ENCODE data around the gene BTBD19.
"Not testable (repeated sequence)": the region's sequence is repeated elsewhere in the genome, so short reads cannot be mapped to it uniquely, and the experiment has no call there.

BTBD19 gene

GRCh38 chr1:44828003-44828651, 19.8 kb downstream of the BTBD19 start:
- no peak for DNase-seq (ENCODE audit: low read depth)

DNA sequence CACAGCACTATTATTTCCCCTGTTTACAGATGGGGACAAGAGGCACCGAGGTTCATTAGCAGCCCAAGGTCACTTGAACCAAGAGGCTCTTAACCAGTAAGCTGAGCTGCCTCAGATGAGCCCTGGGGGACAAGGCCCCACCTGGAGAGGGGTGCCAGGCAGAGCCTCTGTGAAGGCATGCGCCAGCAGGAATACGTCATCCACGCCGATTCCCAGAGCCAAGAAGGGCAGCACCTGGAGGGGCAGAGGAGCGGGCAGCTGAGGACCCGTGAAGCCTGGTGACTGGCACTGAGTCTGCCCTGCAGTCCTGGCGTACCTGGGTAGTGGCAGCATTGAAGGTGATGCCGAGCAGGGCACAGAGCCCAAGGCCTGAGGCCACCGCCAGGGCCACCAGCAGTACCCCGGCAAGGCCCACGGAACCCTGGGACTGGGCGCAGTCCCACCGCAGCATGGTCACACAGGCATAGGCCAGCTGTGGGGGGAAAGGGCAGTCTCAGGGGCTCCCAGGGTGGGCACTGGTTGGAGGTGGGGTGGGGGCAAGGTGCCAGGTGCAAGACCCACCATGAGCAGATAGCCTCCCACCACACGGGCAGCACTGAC, 20.6 kb downstream of the BTBD19 start:
- no peak for DNase-seq (ENCODE audit: low read depth)

- DNase-seq (ENCODE audit: low read depth): no peak
Observed at GRCh38 chr1:44829506-44830384, 21.4 kb downstream of the BTBD19 start.

- DNase-seq (ENCODE audit: low read depth): no peak
Observed at GRCh38 chr1:44830900-44831304, 22.6 kb downstream of the BTBD19 start.

DNA sequence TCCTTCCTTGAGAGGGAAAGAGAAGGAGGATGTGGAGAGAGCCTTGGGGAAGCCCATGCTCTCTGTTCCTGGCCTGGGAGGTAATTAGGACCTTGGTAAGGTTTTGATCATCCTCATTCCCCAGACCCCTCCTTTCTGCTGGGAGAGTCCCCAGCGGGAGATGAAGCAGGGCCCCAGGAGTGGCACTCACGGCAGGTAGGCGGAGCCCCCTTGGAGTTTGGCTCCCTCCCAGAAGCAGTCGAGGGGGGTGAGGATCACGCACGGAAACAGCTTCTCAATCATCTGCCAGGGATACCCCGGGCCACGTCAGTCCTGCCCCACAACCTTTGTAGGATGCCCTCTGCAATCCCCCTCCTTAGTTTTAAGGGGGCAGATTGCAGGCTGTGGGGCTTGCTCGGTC, 23.2 kb downstream of the BTBD19 start:
- no peak for DNase-seq (ENCODE audit: low read depth)

- DNase-seq (ENCODE audit: low read depth): no peak
Observed at GRCh38 chr1:44832056-44832705, 23.9 kb downstream of the BTBD19 start.

DNA sequence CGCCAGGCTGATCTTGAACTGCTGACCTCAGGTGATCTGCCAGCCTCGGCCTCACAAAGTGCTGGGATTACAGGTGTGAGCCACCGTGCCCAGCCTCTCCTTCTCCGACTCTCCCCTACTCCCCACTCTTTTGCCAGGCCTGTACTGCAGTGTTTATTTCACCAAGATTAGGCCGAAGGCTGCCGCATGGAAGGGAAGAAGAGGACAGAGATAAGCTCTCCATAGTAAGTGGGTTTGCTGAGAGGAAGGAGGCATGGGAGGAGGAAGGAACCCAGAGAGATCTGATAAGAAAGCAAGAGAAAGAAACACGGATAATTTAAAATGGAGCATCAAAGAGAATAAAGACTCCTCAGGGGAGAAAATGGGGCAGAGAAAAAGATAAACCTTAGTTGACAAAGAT, 26.0 kb downstream of the BTBD19 start:
- DNase-seq (ENCODE audit: low read depth): no peak

DNA sequence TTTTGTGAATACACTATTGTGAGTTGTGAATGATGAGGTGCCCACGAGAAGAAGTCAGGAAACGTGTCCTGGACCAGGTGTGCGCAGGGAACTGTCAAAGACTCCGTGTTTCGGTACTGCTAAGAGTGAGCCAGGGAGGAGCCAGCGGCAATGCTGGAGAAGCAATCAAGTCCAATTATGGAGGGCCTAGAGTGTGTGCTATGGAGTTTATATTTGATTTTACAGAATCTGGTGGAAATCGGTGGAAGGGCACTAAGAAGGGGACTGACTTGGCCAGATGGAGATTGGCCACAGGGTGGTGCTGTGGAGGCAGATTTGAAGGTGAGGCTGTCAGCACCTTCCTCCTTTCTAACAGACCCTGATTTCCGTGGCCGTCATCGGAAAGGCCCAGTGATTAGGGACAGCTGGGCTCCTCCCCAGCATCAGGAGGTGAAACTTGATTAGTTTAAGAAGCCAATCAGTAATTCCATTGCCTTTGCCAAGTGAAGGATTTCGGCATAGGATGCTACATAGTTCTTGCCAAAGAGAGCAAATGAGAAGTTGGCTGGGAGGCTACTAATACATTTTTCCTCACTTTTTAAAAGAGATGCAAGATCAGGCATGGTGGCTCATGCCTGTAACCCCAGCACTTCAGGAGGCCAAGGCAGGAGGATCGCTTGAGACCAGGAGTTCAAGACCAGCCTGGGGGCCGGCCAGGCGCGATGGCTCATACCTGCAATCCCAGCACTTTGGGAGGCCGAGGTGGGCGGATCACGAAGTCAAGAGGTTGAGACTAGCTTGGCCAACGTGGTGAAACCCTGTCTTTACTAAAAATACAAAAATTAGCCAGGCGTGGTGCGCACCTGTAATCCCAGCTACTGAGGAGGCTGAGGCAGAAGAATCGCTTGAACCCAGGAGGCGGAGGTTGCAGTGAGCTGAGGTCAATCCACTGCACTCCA, 27.7 kb downstream of the BTBD19 start:
- DNase-seq (ENCODE audit: low read depth): peak; percentile 86

GRCh38 chr1:44838294-44838693, 30.0 kb downstream of the BTBD19 start:
- not testable (repeated sequence) for DNase-seq (ENCODE audit: low read depth)

DNA sequence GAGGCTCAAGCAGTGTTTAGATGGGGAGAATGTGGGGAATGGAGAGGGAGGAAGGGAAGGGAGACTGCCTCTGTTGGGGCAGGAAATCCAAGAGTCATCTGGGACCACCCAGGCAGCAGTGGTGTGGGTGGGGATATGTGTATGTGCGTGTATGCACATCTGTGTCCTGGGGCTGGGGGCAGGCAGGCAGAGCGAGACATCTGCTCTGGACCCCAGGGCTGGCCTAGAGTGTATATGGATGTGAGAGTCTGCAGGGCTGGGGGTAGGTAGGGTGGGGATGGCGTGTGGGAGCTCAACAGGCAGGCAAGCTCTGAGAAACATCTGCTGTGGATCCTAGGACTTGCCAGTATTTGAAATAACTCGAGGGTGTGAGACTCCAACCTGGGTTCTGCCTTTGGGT, 31.3 kb downstream of the BTBD19 start:
- no peak for DNase-seq (ENCODE audit: low read depth)

GRCh38 chr1:44842486-44842861, 34.2 kb downstream of the BTBD19 start:
- DNase-seq (ENCODE audit: low read depth): no peak

GRCh38 chr1:44842862-44843655, 34.7 kb downstream of the BTBD19 start, which contains the start of gene PTCH2:
Gene PTCH2, minus strand, starts transcription at chr1:44843253. Its CDS starts 321 bp downstream, at chr1:44842932.
- DNase-seq (ENCODE audit: low read depth): no peak

GRCh38 chr1:44846985-44847384, 38.7 kb downstream of the BTBD19 start:
- no peak for DNase-seq (ENCODE audit: low read depth)

DNA sequence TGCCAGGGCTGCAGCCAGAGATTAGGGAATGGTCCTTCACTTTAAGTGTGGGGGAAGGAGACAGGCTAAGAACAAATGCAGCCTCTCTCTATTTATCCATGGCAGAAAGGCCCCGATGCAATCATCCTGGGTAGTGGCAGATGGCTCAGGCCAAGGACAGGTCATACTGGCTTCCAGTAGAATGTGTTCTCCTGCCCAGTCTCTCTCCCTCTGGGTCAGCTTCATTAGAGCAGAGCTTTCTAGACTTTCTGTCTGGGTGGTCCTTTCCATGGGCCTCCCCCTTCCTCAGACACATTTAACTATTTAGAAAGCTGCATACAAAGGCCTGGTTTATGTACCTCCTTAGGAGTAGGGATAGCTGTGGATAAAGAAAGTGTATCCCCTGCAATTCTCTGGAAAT, 39.5 kb downstream of the BTBD19 start:
- no peak for DNase-seq (ENCODE audit: low read depth)

- no peak for DNase-seq (ENCODE audit: low read depth)
Observed at GRCh38 chr1:44848456-44849181, 40.3 kb downstream of the BTBD19 start.

GRCh38 chr1:44849575-44850132, 41.3 kb downstream of the BTBD19 start:
- DNase-seq (ENCODE audit: low read depth): no peak

DNA sequence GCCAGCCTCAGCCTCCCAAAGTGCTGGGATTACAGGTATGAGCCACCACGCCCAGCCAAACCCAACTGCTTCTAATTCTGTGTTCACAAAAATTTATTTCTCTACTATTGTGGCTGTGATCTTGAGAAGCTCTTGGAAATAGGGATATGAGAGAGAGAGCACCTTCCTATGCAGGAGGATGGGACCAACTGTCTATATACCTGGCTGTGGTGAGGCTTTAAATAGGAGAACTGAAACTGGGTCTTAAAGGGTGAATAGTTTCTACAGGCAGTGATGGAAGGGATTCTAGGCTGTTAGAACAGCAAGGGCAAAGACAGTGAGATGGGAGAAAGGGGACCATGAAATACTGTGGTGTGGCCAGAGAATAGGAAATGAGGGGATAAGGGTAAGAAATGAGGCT, 43.0 kb downstream of the BTBD19 start:
- no peak for DNase-seq (ENCODE audit: low read depth)

GRCh38 chr1:44853201-44853600, 44.9 kb downstream of the BTBD19 start:
- no peak for DNase-seq (ENCODE audit: low read depth)

GRCh38 chr1:44854970-44855369, 46.6 kb downstream of the BTBD19 start:
- no peak for DNase-seq (ENCODE audit: low read depth)

DNA sequence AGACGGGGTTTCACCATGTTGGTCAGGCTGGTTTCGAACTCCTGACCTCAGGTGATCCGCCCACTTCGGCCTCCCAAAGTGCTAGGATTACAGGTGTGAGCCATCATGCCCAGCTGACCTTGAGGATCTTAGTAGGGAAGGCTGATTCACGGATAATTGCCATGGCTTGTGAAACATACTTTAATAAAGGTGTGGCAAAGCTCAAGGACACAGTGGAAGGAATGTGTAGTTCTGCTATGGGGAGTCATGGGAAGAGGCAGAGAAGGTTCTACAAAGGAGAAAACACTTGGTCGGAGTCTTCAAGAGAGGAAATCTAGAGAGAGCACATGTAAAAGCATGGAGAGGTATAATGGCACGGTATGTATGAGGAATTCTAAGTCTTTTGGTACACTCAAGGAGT, 47.4 kb downstream of the BTBD19 start:
- DNase-seq (ENCODE audit: low read depth): no peak
